NCI-H1048 (cell line): ENCODE measurements around the gene HNRNPF.

Source experiments
- DNase-seq: peaks from one replicate; lab custom pipeline; 2025; lab: John Stamatoyannopoulos, UW

HNRNPF gene

DNA sequence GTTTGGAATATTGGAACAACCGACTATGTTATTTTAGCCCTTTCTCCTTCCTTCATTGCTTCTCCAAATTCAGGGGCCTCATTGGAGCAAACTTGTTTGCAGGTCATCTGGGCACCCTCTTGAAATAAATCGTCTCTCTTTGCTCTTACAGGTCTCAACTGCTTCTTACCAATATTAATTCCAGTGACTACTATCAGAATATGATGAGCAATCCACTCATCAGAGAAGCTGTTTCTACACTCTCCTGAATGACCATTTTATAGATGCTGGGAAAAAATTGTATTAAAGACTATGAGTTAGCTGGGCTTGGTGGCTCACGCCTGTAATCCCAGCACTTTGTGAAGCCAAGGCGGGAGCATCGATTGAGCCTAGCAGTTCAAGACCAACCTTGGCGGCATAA lies 12.5 kb upstream of the HNRNPF start:
- no peak for DNase-seq

DNA sequence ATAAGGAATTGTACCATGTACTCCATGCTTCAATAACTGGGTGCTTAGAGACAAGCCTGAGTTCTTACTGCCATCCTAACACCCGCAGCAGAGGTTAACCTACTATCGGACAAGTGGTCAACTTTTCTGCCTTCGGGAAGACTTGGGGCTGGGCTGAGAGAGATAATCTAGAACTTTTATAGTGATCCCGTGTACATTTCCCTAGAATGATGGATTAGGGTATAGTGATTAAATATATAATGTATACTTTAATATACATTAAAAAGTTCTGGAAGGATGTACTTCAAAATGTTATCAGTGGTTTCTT lies 12.2 kb upstream of the HNRNPF start:
- no peak for DNase-seq

DNA sequence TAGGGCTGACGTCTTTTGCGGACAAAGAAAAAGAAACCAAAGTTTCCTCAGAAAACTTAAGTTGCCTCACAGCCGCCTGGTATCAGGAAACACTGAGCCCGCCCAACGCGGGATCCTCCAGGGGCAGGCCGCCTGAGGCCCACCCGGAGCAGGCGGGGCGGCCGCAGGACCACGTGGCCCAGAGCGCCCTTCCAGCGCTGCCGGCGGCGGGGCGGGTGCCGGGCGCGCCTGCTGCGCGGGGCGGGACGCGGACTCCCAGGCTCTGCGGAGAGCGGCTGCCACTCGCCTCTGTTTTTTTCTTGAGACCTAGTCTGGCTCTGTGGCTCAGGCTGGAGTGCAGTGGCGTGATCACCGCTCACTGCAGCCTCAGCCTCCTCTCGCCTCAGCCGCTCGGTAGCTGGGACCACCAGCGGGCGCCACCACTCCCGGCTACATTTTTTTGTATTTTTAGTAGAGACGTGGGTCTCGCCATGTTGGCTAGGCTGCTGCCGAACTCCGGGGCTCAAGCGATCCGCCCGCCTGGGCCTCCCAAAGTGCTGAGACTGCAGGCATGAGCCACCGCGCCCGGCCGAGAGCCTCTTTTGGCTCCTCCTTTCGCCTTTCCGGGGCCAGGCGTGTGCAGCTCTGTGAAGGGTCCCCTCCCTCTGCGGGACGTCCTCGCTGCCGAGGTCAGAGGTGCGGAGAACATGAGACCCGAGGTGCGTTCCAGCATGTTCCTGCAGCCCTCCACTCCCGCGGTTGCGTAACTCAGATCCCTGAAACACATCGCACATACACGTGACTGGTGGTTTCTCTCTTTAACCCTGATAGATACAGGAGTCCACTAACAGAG lies 11.6 kb upstream of the HNRNPF start:
- no peak for DNase-seq

DNA sequence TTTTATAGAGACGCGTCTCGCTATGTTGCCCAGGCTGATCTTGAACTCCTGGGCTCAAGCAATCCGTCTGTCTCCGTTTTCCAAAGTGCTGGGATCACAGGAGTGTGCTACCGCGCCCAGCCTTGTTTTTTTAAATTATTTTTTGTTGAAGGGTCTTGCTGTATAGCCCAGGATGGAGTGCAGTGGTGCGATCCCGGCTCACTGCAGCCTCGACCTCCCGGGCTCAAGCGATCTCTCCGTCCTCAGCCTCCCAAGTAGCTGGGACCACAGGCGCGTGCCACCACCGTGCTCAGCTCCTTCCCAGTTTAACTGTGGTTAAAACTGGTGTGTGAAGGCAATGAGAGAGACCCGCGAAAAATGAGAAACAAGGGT lies 11.0 kb upstream of the HNRNPF start:
- no peak for DNase-seq

DNA sequence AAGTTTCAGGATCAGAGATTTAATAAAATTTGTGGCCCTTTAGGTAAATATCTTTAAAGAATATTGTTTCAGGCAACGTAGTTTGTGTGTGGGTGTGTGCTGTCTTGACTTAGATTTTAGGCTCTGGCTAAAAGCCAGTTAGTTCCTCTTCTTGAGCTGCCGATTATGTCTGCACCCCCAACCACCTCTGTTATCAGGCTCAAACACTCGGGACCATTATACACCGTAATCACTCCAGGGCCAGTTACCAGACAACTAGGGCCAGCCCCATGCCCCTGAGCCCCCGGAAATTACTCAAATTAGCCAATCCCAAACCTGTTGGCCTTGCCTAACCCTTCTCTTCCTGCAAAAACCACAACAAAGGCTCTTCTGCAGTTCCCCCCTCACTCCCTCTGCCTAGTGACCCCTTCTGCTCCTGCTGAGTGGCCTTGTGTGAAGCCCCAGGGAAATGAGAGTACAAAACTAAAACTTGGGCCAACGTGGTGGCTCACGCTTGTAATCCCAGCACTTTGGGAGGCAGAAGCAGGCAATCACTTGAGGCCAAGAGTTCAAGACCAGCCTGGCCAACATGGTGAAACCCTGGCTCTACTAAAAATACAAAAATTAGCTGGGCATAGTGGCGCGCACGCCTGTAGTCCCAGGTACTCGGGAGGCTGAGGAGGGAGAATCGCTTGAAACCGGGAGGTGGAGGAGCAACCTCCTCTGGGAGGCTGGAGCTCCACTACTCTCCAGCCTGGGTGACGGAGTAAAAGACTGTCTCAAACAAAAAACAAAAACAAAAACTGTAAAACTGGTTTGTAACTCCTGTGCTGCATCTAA lies 9.2 kb upstream of the HNRNPF start:
- DNase-seq = no peak

DNA sequence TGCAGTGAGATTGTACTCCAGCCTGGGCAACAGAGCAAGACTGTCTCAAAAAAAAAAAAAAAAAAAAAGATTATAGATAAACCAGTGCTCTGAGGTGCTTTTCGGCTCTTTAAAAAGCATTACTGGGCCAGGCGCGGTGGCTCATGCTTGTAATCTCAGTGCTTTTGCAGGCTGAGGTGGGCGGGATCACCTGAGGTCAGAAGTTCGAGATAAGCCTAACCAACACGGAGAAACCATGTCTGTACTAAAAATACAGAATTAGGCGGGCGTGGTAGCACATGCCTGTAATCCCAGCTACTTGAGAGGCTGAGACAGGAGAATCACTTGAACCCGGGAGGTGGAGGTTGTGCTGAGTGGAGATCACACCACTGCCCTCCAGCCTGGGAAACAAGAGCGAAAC lies 6.6 kb upstream of the HNRNPF start:
- DNase-seq = no peak

DNA sequence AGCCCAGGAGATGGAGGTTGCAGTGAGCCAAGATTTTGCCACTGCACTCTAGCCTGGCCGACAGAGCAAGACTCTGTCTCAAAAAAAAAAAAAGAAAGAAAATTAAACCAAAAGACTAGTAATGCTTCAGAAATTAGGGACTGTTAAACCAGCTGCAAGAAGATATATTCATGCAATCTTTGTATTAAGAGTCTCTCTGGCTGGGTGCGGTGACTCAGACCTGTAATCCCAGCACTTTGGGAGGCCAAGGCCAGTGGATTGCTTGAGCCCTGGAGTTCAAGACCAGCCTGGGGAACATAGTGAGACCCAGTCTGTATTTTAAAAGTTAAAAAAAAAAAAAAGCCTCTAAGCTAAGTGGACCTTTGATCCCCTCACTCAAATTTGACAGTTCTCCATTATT lies 2.5 kb upstream of the HNRNPF start:
- DNase-seq = no peak

DNA sequence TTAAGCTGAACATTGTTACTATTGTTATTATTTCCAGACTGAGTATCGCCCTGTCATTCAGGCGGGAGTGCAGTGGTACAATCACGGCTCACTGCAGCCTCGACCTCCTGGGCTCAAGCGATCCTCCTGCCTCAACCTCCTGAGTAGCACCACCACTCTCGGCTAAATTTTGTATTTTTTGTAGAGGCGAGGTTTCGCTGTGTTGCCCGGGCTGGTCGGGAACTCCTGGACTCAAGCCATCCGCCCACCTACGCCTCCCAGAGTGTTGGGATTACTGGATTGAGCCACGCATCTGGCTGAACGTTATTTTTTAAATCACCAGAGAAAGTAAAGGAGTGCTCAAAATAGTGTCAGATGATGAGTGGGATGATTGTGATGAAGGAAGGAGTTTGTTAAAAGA lies 1.4 kb upstream of the HNRNPF start:
- no peak for DNase-seq

DNA sequence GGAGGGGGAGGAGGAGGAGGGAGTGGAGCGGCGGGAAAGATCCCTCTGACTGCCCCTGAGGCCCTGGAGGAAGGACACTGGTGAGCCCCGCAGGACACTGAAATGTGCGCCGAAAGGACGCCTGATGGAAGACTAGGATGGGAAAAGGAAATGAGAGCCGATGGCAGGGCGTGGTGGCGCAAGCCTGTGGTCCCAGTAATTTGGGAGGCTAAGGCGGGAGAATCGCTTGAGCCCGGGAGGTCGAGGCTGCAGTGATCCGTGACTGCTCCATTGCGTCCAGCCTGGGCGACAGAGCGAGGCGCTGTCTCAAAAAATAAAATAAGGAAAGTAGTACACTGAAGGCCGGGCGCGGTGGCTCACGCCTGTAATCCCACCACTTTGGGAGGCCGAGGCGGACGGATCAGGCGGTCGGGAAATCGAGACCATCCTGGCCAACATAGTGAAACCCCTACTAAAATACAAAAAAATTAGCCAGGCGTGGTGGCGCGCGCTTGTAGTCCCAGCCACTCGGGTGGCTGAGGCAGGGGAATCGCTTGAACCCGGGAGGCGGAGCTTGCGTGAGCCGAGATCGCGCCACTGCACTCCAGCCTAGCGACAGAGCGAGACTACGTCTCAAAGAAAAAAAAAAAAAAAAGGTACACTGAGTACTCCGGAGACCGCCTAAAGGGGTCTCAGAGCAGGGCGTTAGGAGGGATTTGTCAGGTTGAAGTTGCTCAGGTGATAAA lies 561 bp upstream of the HNRNPF start:
- no peak for DNase-seq

DNA sequence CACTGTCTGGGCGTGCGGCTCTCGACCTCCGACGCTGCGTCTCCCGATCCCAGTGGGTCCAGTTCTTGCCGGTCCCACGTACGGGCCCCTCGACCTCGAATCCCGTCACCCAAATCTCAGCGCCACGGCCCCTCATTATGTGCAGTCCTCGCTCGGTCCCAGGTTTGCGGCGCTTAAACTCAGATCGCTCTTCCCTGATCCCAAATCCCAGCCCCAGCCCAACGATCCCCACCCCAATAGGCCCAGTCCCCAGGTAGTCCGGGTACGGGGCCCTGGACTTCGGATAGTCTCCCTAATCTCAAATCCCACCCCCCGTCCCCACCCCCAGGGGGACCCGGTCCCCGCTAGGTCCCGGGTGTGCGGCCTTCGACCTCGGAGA lies 666 bp downstream of the HNRNPF start:
- DNase-seq = no peak

DNA sequence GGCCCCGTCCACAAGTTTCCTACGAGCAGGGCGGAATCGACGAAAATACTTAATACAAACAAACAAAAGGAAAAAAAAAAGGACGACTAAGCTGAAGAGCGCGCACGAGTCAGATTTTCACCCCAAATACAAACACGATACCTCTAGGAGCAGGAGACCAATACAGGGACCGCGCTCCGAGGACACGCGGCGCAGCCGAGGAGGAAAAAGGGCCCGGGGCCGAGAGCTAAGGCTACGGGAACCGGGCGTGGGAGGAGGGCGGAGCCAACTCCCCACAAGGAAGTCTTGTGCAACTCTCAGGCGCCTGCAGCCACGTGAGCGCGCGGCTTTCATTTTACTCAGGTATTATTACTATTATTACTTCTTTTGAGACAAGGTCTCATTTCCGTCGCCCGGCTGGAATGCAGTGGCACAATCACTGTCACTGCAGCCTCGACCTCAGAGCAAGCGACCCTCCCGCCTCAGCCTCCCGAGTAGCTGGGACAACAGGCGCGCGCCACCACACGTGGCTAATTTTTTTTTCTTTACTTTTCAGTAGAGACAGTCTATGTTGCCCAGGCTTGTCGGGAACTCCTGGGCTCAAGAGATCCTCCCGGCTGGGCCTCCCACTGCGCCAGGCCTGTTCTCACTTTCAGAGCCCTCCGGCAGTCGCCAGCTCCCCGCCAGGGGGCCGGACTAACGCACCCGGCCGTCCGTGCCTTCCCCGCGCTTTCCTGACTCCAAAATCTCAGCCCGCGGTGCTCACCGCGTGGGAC lies 1.2 kb downstream of the HNRNPF start:
- DNase-seq = peak; percentile 84

DNA sequence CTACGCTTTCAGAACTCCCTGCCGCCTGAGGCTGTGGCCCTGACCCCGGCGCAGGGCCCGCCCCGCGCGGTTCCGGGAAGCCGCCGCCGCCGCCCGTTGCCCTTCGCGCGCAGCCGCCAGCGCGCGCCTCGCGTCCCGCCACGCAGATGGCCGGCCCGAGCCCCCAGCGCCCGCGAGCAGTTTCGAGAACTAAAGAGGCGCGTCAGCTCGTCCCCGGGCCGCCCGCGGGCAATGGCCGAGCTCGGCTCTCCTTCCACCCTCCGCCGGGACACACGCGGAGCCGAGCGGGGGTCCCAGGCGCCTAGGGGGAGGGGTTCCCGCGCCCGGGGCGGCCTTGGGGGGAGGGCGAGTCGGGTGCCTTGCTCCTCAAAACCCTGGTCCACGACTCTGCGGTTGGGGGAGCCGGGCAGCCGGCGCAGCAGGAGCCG lies 1.8 kb downstream of the HNRNPF start:
- no peak for DNase-seq

DNA sequence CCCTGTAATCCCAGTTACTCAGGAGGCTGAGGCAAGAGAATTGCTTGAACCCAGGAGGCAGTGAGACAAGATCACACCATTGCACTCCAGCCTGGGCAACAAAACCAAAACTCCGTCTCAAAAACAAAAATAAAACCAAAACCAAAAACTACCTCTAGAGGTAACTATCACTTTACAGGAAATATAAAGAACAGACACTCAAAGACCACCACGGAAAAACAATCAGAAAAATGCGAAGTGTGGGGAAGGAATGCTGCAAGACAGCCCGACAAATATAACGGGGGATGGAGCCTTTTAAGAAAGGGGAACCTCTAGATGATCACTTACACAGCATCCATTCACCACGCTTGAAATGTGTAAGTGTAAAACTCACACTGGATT lies 4.3 kb downstream of the HNRNPF start:
- no peak for DNase-seq

DNA sequence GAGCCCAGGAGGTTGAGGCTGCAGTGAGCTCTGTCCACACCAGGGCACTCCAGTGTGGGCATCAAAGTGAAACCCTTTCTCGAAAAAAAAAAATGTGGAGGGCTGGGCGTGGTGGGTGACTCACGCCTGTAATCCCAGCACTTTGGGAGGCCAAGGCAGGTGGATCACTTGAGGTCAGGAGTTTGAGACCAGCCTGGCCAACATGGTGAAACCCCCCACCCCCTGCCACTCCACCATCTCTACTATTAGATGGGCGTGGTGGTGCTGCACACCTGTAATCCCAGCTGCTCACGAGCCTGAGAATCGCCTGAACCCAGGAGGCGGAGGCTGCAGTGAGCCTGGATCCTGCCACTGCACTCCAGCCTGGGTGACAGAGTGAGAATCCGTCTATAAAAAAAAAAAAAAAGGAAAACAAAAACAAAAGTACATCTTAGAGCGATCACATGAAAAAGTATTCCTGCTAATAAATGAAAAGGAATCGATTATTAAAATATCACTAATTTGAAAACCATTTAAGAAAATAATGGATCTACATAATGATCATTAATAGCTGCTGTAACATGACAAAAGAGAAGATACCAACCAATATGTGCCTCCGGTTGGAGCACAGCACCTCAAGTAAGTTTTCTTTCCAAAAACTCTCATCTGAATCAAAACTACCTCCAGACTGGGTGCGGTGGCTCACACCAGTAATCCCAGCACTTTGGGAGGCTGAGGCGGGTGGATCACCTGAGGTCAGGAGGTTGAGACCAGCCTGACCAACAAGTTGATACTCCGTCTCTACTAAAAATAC lies 4.9 kb downstream of the HNRNPF start:
- no peak for DNase-seq

DNA sequence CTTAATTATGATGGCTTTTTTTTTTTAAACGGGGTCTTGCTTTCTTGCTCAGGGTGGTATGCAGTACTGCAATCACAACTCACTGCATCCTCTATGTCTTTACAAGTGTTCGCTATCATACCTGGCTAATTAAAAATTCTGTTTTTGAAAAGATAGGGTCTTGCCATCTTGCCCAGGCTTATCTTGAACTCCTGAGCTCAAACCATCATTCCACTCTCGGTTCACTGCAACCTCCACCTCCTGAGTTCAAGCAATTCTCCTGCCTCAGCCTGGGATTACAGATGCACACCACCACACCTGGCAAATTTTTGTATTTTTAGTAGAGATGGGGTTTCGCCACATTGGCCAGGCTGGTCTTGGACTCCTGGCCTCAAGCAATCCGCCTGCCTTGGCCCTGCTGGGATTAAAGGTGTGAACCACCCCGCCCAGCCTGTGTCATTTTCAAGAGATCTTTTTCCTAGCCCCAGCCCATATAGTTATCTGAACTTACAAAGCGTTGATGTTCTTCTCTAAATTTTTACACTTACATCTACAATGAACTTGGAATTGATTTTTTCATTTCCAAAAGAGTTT lies 6.0 kb downstream of the HNRNPF start:
- DNase-seq = no peak

DNA sequence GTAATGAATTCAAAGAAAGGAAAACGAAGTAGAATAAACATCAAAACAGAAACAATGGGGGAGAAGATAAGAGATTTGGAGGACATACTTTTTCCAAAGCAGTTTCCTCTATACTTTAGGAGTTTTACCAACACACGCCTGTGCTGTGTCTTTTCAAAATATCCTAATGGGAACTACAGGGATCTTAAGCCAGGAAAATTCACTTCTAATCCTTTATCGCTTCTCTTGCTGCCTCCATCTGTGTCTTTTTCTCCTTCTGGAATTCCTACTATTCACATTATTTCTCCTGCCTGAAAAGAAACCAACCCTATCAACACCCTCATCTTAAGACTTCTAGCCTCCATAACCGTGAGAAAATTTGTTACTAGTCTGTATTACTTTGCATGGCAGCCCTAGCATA lies 6.8 kb downstream of the HNRNPF start:
- no peak for DNase-seq

DNA sequence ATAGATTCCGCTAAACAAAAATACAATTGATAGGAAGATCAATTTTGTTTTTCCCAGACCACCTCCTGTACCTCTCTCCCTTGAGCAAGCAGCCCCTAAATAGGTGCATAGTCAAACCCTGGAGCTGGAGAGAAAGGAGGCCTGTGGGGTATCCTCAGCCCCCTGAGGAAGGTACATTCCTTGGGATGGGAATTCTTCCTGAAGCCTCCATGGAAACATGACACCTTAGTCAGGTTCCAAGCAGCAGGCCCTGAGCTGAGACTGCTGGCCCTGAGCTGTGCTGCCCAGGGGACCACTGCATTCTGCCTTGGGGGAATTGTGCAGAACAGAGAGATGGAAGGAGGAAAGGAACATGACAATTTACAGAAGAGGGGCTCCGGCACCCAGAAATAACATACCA lies 7.4 kb downstream of the HNRNPF start:
- no peak for DNase-seq

DNA sequence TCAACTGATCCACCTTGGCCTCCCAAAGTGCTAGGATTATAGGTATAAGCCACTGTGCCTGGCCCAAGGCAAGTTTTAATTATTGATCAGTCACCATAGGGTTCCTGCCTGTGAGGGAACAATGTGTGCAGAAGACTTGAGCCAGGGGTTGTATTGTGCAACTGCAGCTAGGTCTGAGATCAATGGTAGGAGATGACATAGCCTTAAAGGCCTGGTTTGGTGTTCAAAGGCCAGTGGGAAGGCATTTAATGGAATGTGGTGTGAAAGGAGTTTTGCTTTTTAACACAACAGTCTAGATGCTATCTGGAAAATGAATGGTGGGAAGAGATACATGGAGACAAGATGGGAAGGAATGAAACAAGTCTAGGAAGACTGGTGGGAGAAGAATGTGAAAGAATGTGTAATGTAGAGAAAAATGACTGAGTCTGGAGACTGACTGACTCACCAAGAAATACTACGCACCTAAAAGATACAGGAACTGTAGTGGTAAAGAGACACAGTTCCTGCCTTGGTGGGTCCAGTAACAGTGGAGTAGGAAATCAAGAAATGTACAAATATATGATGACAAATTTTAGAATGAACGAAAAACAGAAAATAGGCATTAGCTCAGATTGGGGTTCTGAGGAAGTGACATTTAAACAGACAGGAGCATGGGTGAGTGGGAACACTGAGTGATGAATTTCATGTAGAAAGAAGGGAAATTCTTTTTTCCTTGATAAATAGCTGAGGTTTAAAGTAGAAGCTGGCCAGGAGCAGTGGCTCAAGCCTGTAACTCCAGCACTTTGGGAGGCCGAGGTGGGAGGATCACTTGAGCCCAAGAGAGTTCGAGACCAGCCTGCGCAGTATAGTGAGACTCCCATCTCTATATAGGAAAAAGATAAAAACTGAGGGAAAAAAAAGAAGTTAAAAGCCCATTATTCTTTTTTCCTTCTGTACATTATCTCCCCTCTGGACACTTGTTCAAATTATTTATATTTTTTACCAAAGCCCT lies 9.4 kb downstream of the HNRNPF start:
- no peak for DNase-seq

DNA sequence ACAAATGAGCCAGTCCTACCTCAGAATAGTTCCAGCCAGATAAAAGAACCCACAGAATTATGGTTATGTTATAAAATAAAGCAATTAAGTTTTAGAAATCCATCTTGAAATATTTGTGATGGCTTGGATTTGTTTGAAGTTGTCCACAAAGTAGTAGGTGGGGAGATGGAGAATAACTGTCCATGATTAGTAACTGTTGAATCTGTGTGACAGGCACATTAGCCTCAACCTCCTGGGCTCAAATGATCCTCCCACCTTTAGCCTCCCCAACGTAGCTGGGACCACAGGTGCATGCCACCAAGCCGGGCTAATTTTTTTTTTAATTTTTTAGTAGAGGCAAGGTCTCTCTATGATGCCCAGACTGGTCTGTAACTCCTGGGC lies 10.1 kb downstream of the HNRNPF start:
- DNase-seq = no peak
